ENCODE results near the gene TMEM116. TPM values are rescaled to one million over a fixed set of nuclear protein-coding genes. Genes with fewer than 3 reads are reported as not detected.

Gene TMEM116
- total and polyA plus RNA-seq, 2 of the 4 experiments (the other 2 are of a cell fraction), result 5.5 to 8.4 TPM

- Histone ChIP-seq H2BK20ac (ENCODE audit: low read depth, low read length) (no peak overlapping the region), H3K4me2 (ENCODE audit: low read depth, low read length) (no peak overlapping the region), H3K9me3 (ENCODE audit: control insufficient read depth, insufficient read depth, low read length) (no peaks in the 10 kb centered on the region), H3K9ac (ENCODE audit: low read depth, low read length) (no peak overlapping the region), H3K56ac (ENCODE audit: extremely low read depth, insufficient read depth, low read length) (no peak overlapping the region), H3K36me3 (ENCODE audit: control insufficient read depth, insufficient read depth, low read length) (no peaks in the 10 kb centered on the region), H3K23ac (ENCODE audit: low read depth, low read length) (no peak overlapping the region), H4K5ac (ENCODE audit: low read depth, low read length) (no peak overlapping the region), H2AK9ac (replicated peaks; ENCODE audit: low read depth, low read length, poor library complexity) (no peak overlapping the region), H2AK5ac (ENCODE audit: low read depth, low read length) (no peak overlapping the region), H3K4me3 (ENCODE audit: insufficient read depth, low read depth, low read length) (no peak overlapping the region), H3K4me1 (ENCODE audit: control insufficient read depth, insufficient read depth, low read length) (peaks cover 5% of the 10 kb centered on the region), H3K18ac (ENCODE audit: low read depth, low read length) (no peak overlapping the region), H3K4ac (ENCODE audit: low read depth, low read length) (no peak overlapping the region), H3K14ac (replicated peaks; ENCODE audit: low read depth, low read length) (no peak overlapping the region), H3K79me1 (ENCODE audit: low read depth in 1 of 2, low read length in 2 of 2) (0 out of 4 replicates have a peak, but pooled peaks cover 0 to under 1% of the 10 kb centered on the region in 2 experiments), H2BK120ac (ENCODE audit: low read depth, low read length) (no peak overlapping the region), H2AFZ (replicated peaks; ENCODE audit: low read length, poor library complexity) (no peak overlapping the region), H2BK15ac (ENCODE audit: low read depth, low read length) (no peak overlapping the region), H3K9me1 (ENCODE audit: insufficient read depth, low read length) (0 out of 2 replicates have a peak, but pooled peaks cover under 1% of the 10 kb centered on the region), H2BK5ac (ENCODE audit: low read depth, low read length, poor library complexity, severe bottlenecking) (no peak overlapping the region), H4K8ac (ENCODE audit: low read depth in 2 of 2, low read length in 2 of 2) (no peak overlapping the region), H3K27ac (ENCODE audit: insufficient read depth, low read length) (no peak overlapping the region), H4K91ac (ENCODE audit: insufficient read depth, low read depth, low read length) (no peak overlapping the region), H4K20me1 (ENCODE audit: insufficient read depth, low read length) (no peaks in the 10 kb centered on the region), H3K27me3 (ENCODE audit: control insufficient read depth, insufficient read depth, low read length) (no peaks in the 10 kb centered on the region)
- in situ Hi-C loops (cut with MboI; ENCODE audit: low sequenced_read_pairs) (no loop called here), dilution Hi-C loops (cut with HindIII; ENCODE audit: low sequenced_read_pairs, unreplicated experiment) (no loop called here), intact Hi-C loops (cut with micrococcal nuclease) (no loop called here)
- TF ChIP-seq RFX5 (IDR thresholded peaks at IDR 0.05; ENCODE audit: low read depth, low read length), result no peak
- TF ChIP-seq MXI1 (IDR thresholded peaks at IDR 0.05; ENCODE audit: borderline replicate concordance, low read depth, low read length), result no peak
- no peak for TF ChIP-seq CEBPB (IDR thresholded peaks at IDR 0.05; ENCODE audit: low read depth, low read length)
- no peak for TF ChIP-seq NFE2L2 (IDR thresholded peaks at IDR 0.05; ENCODE audit: low read depth, low read length)
- TF ChIP-seq POLR2A (IDR thresholded peaks at IDR 0.05; ENCODE audit: low read depth, low read length), result no peak
- TF ChIP-seq CHD1 (IDR thresholded peaks at IDR 0.05; ENCODE audit: low read depth, low read length), result no peak
- no peak for TF ChIP-seq BHLHE40 (IDR thresholded peaks at IDR 0.05; ENCODE audit: low read depth, low read length)
- TF ChIP-seq MAFK (IDR thresholded peaks at IDR 0.05; ENCODE audit: low read depth, low read length), result no peak
- TF ChIP-seq SMC3 (IDR thresholded peaks at IDR 0.05; ENCODE audit: low read depth, low read length), result no peak
- no peak for TF ChIP-seq MAZ (IDR thresholded peaks at IDR 0.05; ENCODE audit: borderline replicate concordance, low read depth, low read length)
- TF ChIP-seq RAD21 (IDR thresholded peaks at IDR 0.05; ENCODE audit: low read length), result no peak
- TF ChIP-seq CTCF (conservative IDR thresholded peaks at IDR 0.05; ENCODE audit: low read depth, low read length), result no peak
- no peak for TF ChIP-seq USF2 (IDR thresholded peaks at IDR 0.05; ENCODE audit: low read depth, low read length)
- no CpG with 5 or more reads among the region's 8 CpGs for WGBS, 2 experiments (ENCODE audit: extremely low coverage in 2 of 2, insufficient read length in 1 of 2)
- BruUV-seq (replicated peaks), result no TSS peak
- ChIA-PET POLR2A (ENCODE audit: unreplicated experiment) (no interaction called here), CTCF (interaction anchor here (0.6 kb wide), 1 partner anchor 97 kb away, joined by 3 read pairs; no protein-coding TSS in a partner anchor)
- DNase-seq (no peak), ATAC-seq (ENCODE audit: low read depth) (no peak)
These were observed 12.1 kb downstream of the TMEM116 start for GRCh38 chr12:112000820-112001219.
